Ovary (tissue), 9 donors: ENCODE results near the gene CELA1. TPM values are rescaled to one million over a fixed set of nuclear protein-coding genes. Genes with fewer than 3 reads are reported as not detected.

Experiments
- DNase-seq, 5 donors: peaks; one replicate each; pipeline ENCODE4 v3.0.0-alpha.2; 2019 to 2020
- H3K27ac ChIP-seq, 2 donors: fragments of 200-600 bp; one replicate each; pipeline versions ENCODE4 v1.5.1 to v1.8.0; 2019 to 2022
- H3K27me3 ChIP-seq: fragments of 200-600 bp; one replicate; pipeline ENCODE4 v1.8.0; 2022
- H3K36me3 ChIP-seq: fragments of 200-600 bp; sonication (generic); one replicate; pipeline ENCODE4 v1.5.1; 2019
- H3K4me1 ChIP-seq: one replicate; pipeline ENCODE4 v1.8.1; 2013; ENCODE audit warnings: mild to moderate bottlenecking, moderate library complexity; ENCODE audit not compliant: insufficient read depth
- H3K4me3 ChIP-seq: fragments of 200-600 bp; sonication (generic); one replicate; pipeline ENCODE4 v1.5.1; 2017
- H3K9me3 ChIP-seq, 2 donors: fragments of 200-600 bp in 1 of 2; sonication (generic) in 1 of 2; one replicate each; pipeline versions ENCODE4 v1.5.1 to v1.8.1; 2013 to 2019; ENCODE audit warnings: mild to moderate bottlenecking in 1 of 2, moderate library complexity in 1 of 2
- CTCF ChIP-seq, 3 donors: fragments of 450-650 bp in 2 of 3; fragments of 200-600 bp in 1 of 3; IDR thresholded peaks; one replicate each; pipeline versions ENCODE4 v1.5.1 to v1.8.0; 2016 to 2022; ENCODE audit warnings: antibody characterized with exemption in 3 of 3, mild to moderate bottlenecking in 1 of 3
- EP300 ChIP-seq: sonication (generic); formaldehyde crosslinking; IDR thresholded peaks from one replicate; pipeline ENCODE4 v1.6.1; 2017; ENCODE audit warnings: antibody characterized with exemption
- POLR2A ChIP-seq: fragments of 450-650 bp; IDR thresholded peaks from one replicate; pipeline ENCODE4 v1.6.1; 2017; ENCODE audit warnings: antibody characterized with exemption, mild to moderate bottlenecking, moderate library complexity
- WGBS, 3 donors: extraction: QIAGEN DNeasy Blood & Tissue Kit in 1 of 3; methylation state at CpG; one replicate each; pipeline versions ENCODE4 v1.1.5 to v1.1.7; 2013 to 2017; 5-methylcytosine and 5-hydroxymethylcytosine counted together
- intact Hi-C, 4 donors: fragments of 100-400 bp; cut with DNase I; formaldehyde crosslinking; loops; one replicate each; pipeline versions ENCODE4 v1.11.0 to v1.15.1; 2022 to 2023
- polyA plus RNA-seq, 2 donors: library from polyadenylated mRNA; stranded (reverse); fragments of 200-250 nt in 1 of 2; fragments of 350-450 nt in 1 of 2; fragmentation: Illumina TruSeq in 1 of 2; extraction: RNeasy Lipid Tissue Mini Kit (QIAGEN cat#74804) in 1 of 2; gene quantifications; one replicate each; pipeline ENCODE4 v1.2.3, GENCODE V29; 2013 to 2014
- total RNA-seq, 7 donors: library from RNA; depleted of rRNA in 2 of 7; stranded (reverse); fragments of >200 nt in 2 of 7; fragmentation: NEBNext Ultra II Directional in 3 of 7; extraction: Animal tissue kit (Norgen Biotek cat#: 25700) in 3 of 7; gene quantifications; one replicate each; pipeline versions ENCODE4 v1.1.0 to v1.2.4, GENCODE V29; 2016 to 2023
- donor health status: DM: no; HTN: no; CAD: no; lungs with moderate emphysema.
- donor health status: DM: no; HTN: no; CAD: no.
- donor health status: Bipolar disorder and iron deficiency.
- donor health status: DM: yes; HTN: yes; CAD: no.
- donor health status: DM: no; HTN: no; CAD: no.
- donor health status: DM: yes; HTN: yes; CAD: no.

The CELA1 gene
- total and polyA plus RNA-seq, 9 donors, result not detected

GRCh38 chr12:51382173-51382572 lies 35.7 kb upstream of the CELA1 start:
- Histone ChIP-seq H3K27ac (no peak overlapping the region), H3K4me3 (no peak overlapping the region), H3K9me3 (no peaks in the 10 kb centered on the region), H3K27me3 (no peaks in the 10 kb centered on the region), H3K36me3 (no peaks in the 10 kb centered on the region), H3K4me1 (no peaks in the 10 kb centered on the region)
- no peak for DNase-seq
- no peak for TF ChIP-seq POLR2A
- no peak for TF ChIP-seq CTCF (IDR thresholded peaks at IDR 0.05)
- TF ChIP-seq EP300, result no peak
- intact Hi-C loops, result no loop called here
- 84 to 91% (median 88%) methylated on average over 7 of the region's 7 CpGs for WGBS, 3 donors

- Histone ChIP-seq H3K27ac (no peak overlapping the region), H3K36me3 (no peaks in the 10 kb centered on the region), H3K4me3 (no peak overlapping the region), H3K9me3 (no peaks in the 10 kb centered on the region), H3K4me1 (no peaks in the 10 kb centered on the region), H3K27me3 (no peaks in the 10 kb centered on the region)
- WGBS, 3 donors, result 28 to 29% (median 28%) methylated on average over 5 of the region's 5 CpGs
- DNase-seq, result peak in 4 of 5 donors; percentile 33 to 74 (median 44)
- intact Hi-C loops, result no loop called here
- TF ChIP-seq EP300, result no peak
- no peak for TF ChIP-seq POLR2A
- no peak for TF ChIP-seq CTCF (IDR thresholded peaks at IDR 0.05)
Observed at GRCh38 chr12:51381226-51382079, 35.0 kb upstream of the CELA1 start.

GRCh38 chr12:51379571-51379970 lies 33.1 kb upstream of the CELA1 start:
- H3K27ac ChIP-seq, result no peak overlapping the region
- no peaks in the 10 kb centered on the region for H3K9me3 ChIP-seq
- WGBS, 3 donors, result 95 to 97% (median 97%) methylated on average over 11 of the region's 11 CpGs
- no peak for DNase-seq
- H3K4me3 ChIP-seq, result no peak overlapping the region
- no peaks in the 10 kb centered on the region for H3K36me3 ChIP-seq
- no peaks in the 10 kb centered on the region for H3K4me1 ChIP-seq
- TF ChIP-seq CTCF (IDR thresholded peaks at IDR 0.05), result no peak
- no peak for TF ChIP-seq POLR2A
- no peak for TF ChIP-seq EP300
- intact Hi-C loops, result no loop called here
- H3K27me3 ChIP-seq, result no peaks in the 10 kb centered on the region

- no peak overlapping the region for H3K27ac ChIP-seq
- H3K9me3 ChIP-seq, result no peaks in the 10 kb centered on the region
- intact Hi-C loops, result no loop called here
- no peaks in the 10 kb centered on the region for H3K4me1 ChIP-seq
- WGBS, 3 donors, result 93 to 97% (median 95%) methylated on average over 2 of the region's 2 CpGs
- H3K4me3 ChIP-seq, result no peak overlapping the region
- no peak for DNase-seq
- H3K36me3 ChIP-seq, result no peaks in the 10 kb centered on the region
- TF ChIP-seq EP300 (no peak), CTCF (IDR thresholded peaks at IDR 0.05) (no peak), POLR2A (no peak)
- H3K27me3 ChIP-seq, result no peaks in the 10 kb centered on the region
Observed at GRCh38 chr12:51378749-51379148, 32.3 kb upstream of the CELA1 start.
